NCI-H2196 (cell line): Measurements from ENCODE around the gene CAMTA1.

Experiments used
- DNase-seq: peaks from one replicate; lab custom pipeline; 2025; ENCODE audit not compliant: unreplicated experiment; lab: John Stamatoyannopoulos, UW

CAMTA1 gene

GRCh38 chr1:6996866-6997265 is 211.6 kb downstream of the CAMTA1 start:
- DNase-seq = no peak

GRCh38 chr1:6998267-6998666 is 213.0 kb downstream of the CAMTA1 start:
- no peak for DNase-seq

- no peak for DNase-seq
Measured at GRCh38 chr1:6999826-7000225, 214.6 kb downstream of the CAMTA1 start.

GRCh38 chr1:7000720-7001119 is 215.5 kb downstream of the CAMTA1 start:
- no peak for DNase-seq

GRCh38 chr1:7002728-7003127 is 217.5 kb downstream of the CAMTA1 start:
- no peak for DNase-seq

- DNase-seq = no peak
Measured at GRCh38 chr1:7003676-7004075, 218.4 kb downstream of the CAMTA1 start.

GRCh38 chr1:7004181-7004580 is 218.9 kb downstream of the CAMTA1 start:
- DNase-seq = no peak

- DNase-seq = no peak
Measured at GRCh38 chr1:7005762-7006161, 220.5 kb downstream of the CAMTA1 start.

GRCh38 chr1:7006996-7007871 is 222.0 kb downstream of the CAMTA1 start:
- DNase-seq = no peak

- DNase-seq = no peak
Measured at GRCh38 chr1:7007902-7008301, 222.6 kb downstream of the CAMTA1 start.

GRCh38 chr1:7008331-7008730 is 223.1 kb downstream of the CAMTA1 start:
- no peak for DNase-seq

- no peak for DNase-seq
Measured at GRCh38 chr1:7008975-7009740, 223.9 kb downstream of the CAMTA1 start.

GRCh38 chr1:7009741-7010525 is 224.7 kb downstream of the CAMTA1 start:
- no peak for DNase-seq

- DNase-seq = no peak
Measured at GRCh38 chr1:7010534-7011200, 225.4 kb downstream of the CAMTA1 start.

- DNase-seq = no peak
Measured at GRCh38 chr1:7011826-7012225, 226.6 kb downstream of the CAMTA1 start.

GRCh38 chr1:7012461-7012924 is 227.2 kb downstream of the CAMTA1 start:
- DNase-seq = no peak

- DNase-seq = no peak
Measured at GRCh38 chr1:7013833-7014639, 228.8 kb downstream of the CAMTA1 start.

GRCh38 chr1:7014640-7014930 is 229.3 kb downstream of the CAMTA1 start:
- no peak for DNase-seq

- DNase-seq = no peak
Measured at GRCh38 chr1:7015022-7015421, 229.8 kb downstream of the CAMTA1 start.

GRCh38 chr1:7018351-7018750 is 233.1 kb downstream of the CAMTA1 start:
- no peak for DNase-seq
